DMS53 (cell line): ENCODE results near the gene TPRG1L.
A peak's percentile ranks its signal among the peaks of the same experiment; 100 is the strongest.
"Not testable (repeated sequence)": the region's sequence is repeated elsewhere in the genome, so short reads cannot be mapped to it uniquely, and the experiment has no call there.

Experiments
- DNase-seq: peaks from one replicate; lab custom pipeline; 2025; lab: John Stamatoyannopoulos, UW

Gene TPRG1L

GRCh38 chr1:3609016-3609768 lies 15.6 kb upstream of the TPRG1L start:
- DNase-seq: no peak

GRCh38 chr1:3609769-3610526 lies 14.9 kb upstream of the TPRG1L start:
- DNase-seq: no peak

- no peak for DNase-seq
Measured at GRCh38 chr1:3610527-3611169, 14.2 kb upstream of the TPRG1L start.

GRCh38 chr1:3611170-3612019 lies 13.4 kb upstream of the TPRG1L start, which contains the start of gene MEGF6:
Gene MEGF6, minus strand, starts transcription at chr1:3611508. Its CDS starts 240 bp downstream, at chr1:3611268.
- DNase-seq: peak; percentile 56

GRCh38 chr1:3612123-3612522 lies 12.7 kb upstream of the TPRG1L start:
- no peak for DNase-seq

GRCh38 chr1:3614755-3615742 lies 9.8 kb upstream of the TPRG1L start:
- peak; percentile 57 for DNase-seq

- no peak for DNase-seq
Measured at GRCh38 chr1:3616861-3617260, 8.0 kb upstream of the TPRG1L start.

GRCh38 chr1:3617806-3618345 lies 6.9 kb upstream of the TPRG1L start:
- no peak for DNase-seq

GRCh38 chr1:3618531-3618880 lies 6.3 kb upstream of the TPRG1L start:
- no peak for DNase-seq

GRCh38 chr1:3618881-3619671 lies 5.7 kb upstream of the TPRG1L start:
- peak; percentile 88 for DNase-seq

GRCh38 chr1:3620708-3621107 lies 4.1 kb upstream of the TPRG1L start:
- peak; percentile 79 for DNase-seq

GRCh38 chr1:3621151-3621671 lies 3.6 kb upstream of the TPRG1L start:
- peak; percentile 79 for DNase-seq

GRCh38 chr1:3622102-3622501 lies 2.7 kb upstream of the TPRG1L start:
- DNase-seq: not testable (repeated sequence)

- no peak for DNase-seq
Measured at GRCh38 chr1:3623441-3624199, 1.2 kb upstream of the TPRG1L start.

- DNase-seq: peak; percentile 85
Measured at GRCh38 chr1:3625151-3625907, 514 bp downstream of the TPRG1L start.

GRCh38 chr1:3626025-3626424 lies 1.2 kb downstream of the TPRG1L start:
- no peak for DNase-seq

- no peak for DNase-seq
Measured at GRCh38 chr1:3627515-3628253, 2.9 kb downstream of the TPRG1L start.
